Neural progenitor cell (in vitro differentiated cells): ENCODE data around the gene POLH. TPM values are rescaled to one million over a fixed set of nuclear protein-coding genes. Genes with fewer than 3 reads are reported as not detected.
A peak's percentile ranks its signal among the peaks of the same experiment; 100 is the strongest.

Source experiments
- DNase-seq: peaks from one replicate; pipeline ENCODE4 v3.0.0-alpha.2; 2016; ENCODE audit warnings: low spot score
- H2AFZ ChIP-seq: fragments of 200-600 bp; sonication (generic); replicated peaks from 2 replicates; pipeline ENCODE4 v1.6.1; 2016; ENCODE audit warnings: antibody characterized with exemption
- H3F3A ChIP-seq: fragments of 200-600 bp; sonication (generic); 2 replicates; pipeline ENCODE4 v1.6.1; 2016; ENCODE audit warnings: antibody characterized with exemption, low read depth
- H3K27ac ChIP-seq: fragments of 200-600 bp; sonication (generic); 2 replicates; pipeline ENCODE4 v1.5.1; 2016; ENCODE audit warnings: mild to moderate bottlenecking
- H3K27me3 ChIP-seq: fragments of 200-600 bp; sonication (generic); 2 replicates; pipeline ENCODE4 v1.6.1; 2016; ENCODE audit warnings: mild to moderate bottlenecking, moderate library complexity
- H3K36me3 ChIP-seq: fragments of 200-600 bp; sonication (generic); 2 replicates; pipeline ENCODE4 v1.5.1; 2016
- H3K4me1 ChIP-seq: fragments of 200-600 bp; sonication (generic); 2 replicates; pipeline ENCODE4 v1.6.1; 2016; ENCODE audit warnings: mixed run types
- H3K4me2 ChIP-seq: fragments of 200-600 bp; sonication (generic); 2 replicates; pipeline ENCODE4 v1.6.1; 2016
- H3K4me3 ChIP-seq: fragments of 200-600 bp; sonication (generic); 2 replicates; pipeline ENCODE4 v1.5.1; 2016
- H3K79me2 ChIP-seq: fragments of 200-600 bp; sonication (generic); 2 replicates; pipeline ENCODE4 v1.6.1; 2016; ENCODE audit warnings: low read depth
- H3K9ac ChIP-seq: fragments of 200-600 bp; sonication (generic); 2 replicates; pipeline ENCODE4 v1.6.1; 2016
- H3K9me3 ChIP-seq: fragments of 200-600 bp; sonication (generic); 2 replicates; pipeline ENCODE4 v1.5.1; 2016; ENCODE audit warnings: low read depth
- H4K20me1 ChIP-seq: fragments of 200-600 bp; sonication (generic); 2 replicates; pipeline ENCODE4 v1.6.1; 2016; ENCODE audit warnings: low read depth
- H3K27ac Mint-ChIP-seq: 3 replicates; pipeline ENCODE4 v1.8.0; 2021; ENCODE audit warnings: mixed read lengths
- H3K27me3 Mint-ChIP-seq: 2 replicates; pipeline ENCODE4 v1.8.0; 2022; ENCODE audit warnings: low read depth, mild to moderate bottlenecking, inconsistent platforms, moderate library complexity, mixed read lengths; ENCODE audit not compliant: insufficient read depth
- H3K36me3 Mint-ChIP-seq: 3 replicates; pipeline ENCODE4 v1.8.0; 2021; ENCODE audit warnings: mixed read lengths
- H3K4me1 Mint-ChIP-seq: 3 replicates; pipeline ENCODE4 v1.8.0; 2021; ENCODE audit warnings: mixed read lengths
- H3K4me3 Mint-ChIP-seq: 3 replicates; pipeline ENCODE4 v1.8.0; 2021; ENCODE audit warnings: mild to moderate bottlenecking, moderate library complexity, mixed read lengths
- H3K9me3 Mint-ChIP-seq: 3 replicates; pipeline ENCODE4 v1.8.0; 2020; ENCODE audit warnings: mixed read lengths
- CTCF ChIP-seq: fragments of 200-600 bp; sonication (generic); IDR thresholded peaks from 2 replicates; pipeline ENCODE4 v1.5.1; 2017; ENCODE audit warnings: antibody characterized with exemption, mild to moderate bottlenecking
- EZH2 ChIP-seq: fragments of 200-600 bp; sonication (generic); IDR thresholded peaks from 2 replicates; pipeline ENCODE4 v1.6.1; 2017; ENCODE audit warnings: antibody characterized with exemption, mild to moderate bottlenecking, moderate library complexity
- EZH2phosphoT487 ChIP-seq: fragments of 200-600 bp; sonication (generic); IDR thresholded peaks from 2 replicates; pipeline ENCODE4 v1.6.1; 2017; ENCODE audit warnings: antibody characterized with exemption
- total RNA-seq: library from RNA; depleted of rRNA; stranded (reverse); fragments of >200 nt; gene quantifications from 2 replicates; pipeline ENCODE4 v1.2.3, GENCODE V29; 2015; ENCODE audit warnings: low replicate concordance

Gene POLH
- total RNA-seq, 1 donor from 2014 or later, result 17.0 TPM

- Mint-ChIP-seq H3K27ac (peak within 1 kb of the TSS; percentile 99), H3K4me1 (peaks cover 38% of the 10 kb centered on the region), H3K27me3 (peaks cover 13% of the 10 kb centered on the region), H3K4me3 (peak within 1 kb of the TSS; percentile 100), H3K9me3 (no peaks in the 10 kb centered on the region), H3K36me3 (peaks cover 15% of the 10 kb centered on the region)
- DNase-seq, result peak; percentile 84
- TF ChIP-seq CTCF, result no peak
- TF ChIP-seq EZH2, result no peak
- no peak for TF ChIP-seq EZH2phosphoT487
- peaks cover 5% of the 10 kb centered on the region for H3K36me3 ChIP-seq
- H3K9me3 ChIP-seq, result no peaks in the 10 kb centered on the region
- H3K27me3 ChIP-seq, result no peaks in the 10 kb centered on the region
- peaks cover 30% of the 10 kb centered on the region for H3F3A ChIP-seq
- peak within 1 kb of the TSS; percentile 73 for H3K9ac ChIP-seq
- H3K4me3 ChIP-seq, result peak within 1 kb of the TSS; percentile 79
- H3K4me1 ChIP-seq, result peaks cover 25% of the 10 kb centered on the region
- H4K20me1 ChIP-seq, result peaks cover 28% of the 10 kb centered on the region
- H2AFZ ChIP-seq, result peak within 1 kb of the TSS; percentile 63
- peak within 1 kb of the TSS; percentile 90 for H3K4me2 ChIP-seq
- no peak within 1 kb of the TSS for H3K27ac ChIP-seq
- peaks cover 50% of the 10 kb centered on the region for H3K79me2 ChIP-seq
Observed at GRCh38 chr6:43635387-43636307, 59.7 kb downstream of the POLH start, which contains the start of gene MAD2L1BP. Gene MAD2L1BP (plus strand): TSS chr6:43635840. CDS start chr6:43635876, 36 bp downstream.

GRCh38 chr6:43636308-43636659 is 60.3 kb downstream of the POLH start:
- Mint-ChIP-seq H3K27ac (peak overlapping the region; percentile 99), H3K9me3 (no peaks in the 10 kb centered on the region), H3K27me3 (peaks cover 13% of the 10 kb centered on the region), H3K4me1 (peaks cover 33% of the 10 kb centered on the region), H3K36me3 (peaks cover 15% of the 10 kb centered on the region), H3K4me3 (peak overlapping the region; percentile 100)
- Histone ChIP-seq H2AFZ (no peak overlapping the region), H3K4me3 (peak overlapping the region; percentile 79), H3K27ac (no peak overlapping the region), H3K4me2 (peak overlapping the region; percentile 90), H3K9ac (peak overlapping the region; percentile 73), H3K79me2 (peaks cover 57% of the 10 kb centered on the region), H4K20me1 (peaks cover 30% of the 10 kb centered on the region), H3K9me3 (no peaks in the 10 kb centered on the region), H3K4me1 (peaks cover 25% of the 10 kb centered on the region), H3F3A (peaks cover 28% of the 10 kb centered on the region), H3K36me3 (peaks cover 12% of the 10 kb centered on the region), H3K27me3 (no peaks in the 10 kb centered on the region)
- TF ChIP-seq EZH2phosphoT487 (no peak), CTCF (no peak), EZH2 (no peak)
- DNase-seq, result no peak

- Histone ChIP-seq H2AFZ (no peak overlapping the region), H4K20me1 (peaks cover 33% of the 10 kb centered on the region), H3K9ac (no peak overlapping the region), H3K27me3 (no peaks in the 10 kb centered on the region), H3K9me3 (no peaks in the 10 kb centered on the region), H3K4me2 (peak overlapping the region; percentile 16), H3K36me3 (peaks cover 14% of the 10 kb centered on the region), H3K79me2 (peaks cover 62% of the 10 kb centered on the region), H3K27ac (no peak overlapping the region), H3K4me1 (peaks cover 28% of the 10 kb centered on the region), H3K4me3 (no peak overlapping the region), H3F3A (peaks cover 40% of the 10 kb centered on the region)
- no peak for DNase-seq
- no peak for TF ChIP-seq EZH2phosphoT487
- no peak for TF ChIP-seq CTCF
- no peak for TF ChIP-seq EZH2
- H3K27ac Mint-ChIP-seq, result no peak overlapping the region
- peaks cover 26% of the 10 kb centered on the region for H3K36me3 Mint-ChIP-seq
- H3K4me3 Mint-ChIP-seq, result no peak overlapping the region
- no peaks in the 10 kb centered on the region for H3K9me3 Mint-ChIP-seq
- peaks cover 37% of the 10 kb centered on the region for H3K4me1 Mint-ChIP-seq
- peaks cover 8% of the 10 kb centered on the region for H3K27me3 Mint-ChIP-seq
Observed at GRCh38 chr6:43639984-43640800, 64.2 kb downstream of the POLH start.
